ENCODE measurements around the gene NAA11. TPM values are rescaled to one million over a fixed set of nuclear protein-coding genes. Genes with fewer than 3 reads are reported as not detected.

The NAA11 gene
- under 1 TPM in 1 of 4 donors, not detected in 3; 0.14 TPM for total RNA-seq

- TF ChIP-seq CTCF (IDR thresholded peaks at IDR 0.05) = no peak
- no peak for TF ChIP-seq POLR2A (IDR thresholded peaks at IDR 0.05)
- H3K27me3 ChIP-seq = no peaks in the 10 kb centered on the region
- H3K9me3 ChIP-seq = no peaks in the 10 kb centered on the region
- no peaks in the 10 kb centered on the region for H3K36me3 ChIP-seq
- intact Hi-C loops (cut with DNase I; ENCODE audit: low total_unique reads) = no loop called here
- no peaks in the 10 kb centered on the region for H3K4me1 ChIP-seq
- no peak within 1 kb of the TSS for H3K4me3 ChIP-seq
- no peak within 1 kb of the TSS for H3K27ac ChIP-seq
- DNase-seq = no peak
Observed at GRCh38 chr4:79325864-79326328, at the start of gene NAA11. Gene NAA11, minus strand, starts transcription at chr4:79326061. Its CDS starts 184 bp downstream, at chr4:79325877.

- Histone ChIP-seq H3K9me3 (no peaks in the 10 kb centered on the region), H3K27me3 (no peaks in the 10 kb centered on the region), H3K4me1 (no peaks in the 10 kb centered on the region), H3K36me3 (no peaks in the 10 kb centered on the region), H3K27ac (no peak overlapping the region), H3K4me3 (no peak overlapping the region)
- TF ChIP-seq POLR2A (IDR thresholded peaks at IDR 0.05) = no peak
- no peak for TF ChIP-seq CTCF (IDR thresholded peaks at IDR 0.05)
- intact Hi-C loops (cut with DNase I; ENCODE audit: low total_unique reads) = no loop called here
- no peak for DNase-seq
Observed at GRCh38 chr4:79370026-79370425, 44.2 kb upstream of the NAA11 start.

GRCh38 chr4:79367096-79367495 lies 41.2 kb upstream of the NAA11 start:
- Histone ChIP-seq H3K36me3 (no peaks in the 10 kb centered on the region), H3K27me3 (no peaks in the 10 kb centered on the region), H3K4me1 (no peaks in the 10 kb centered on the region), H3K9me3 (no peaks in the 10 kb centered on the region), H3K27ac (no peak overlapping the region), H3K4me3 (no peak overlapping the region)
- DNase-seq = no peak
- TF ChIP-seq POLR2A (IDR thresholded peaks at IDR 0.05) = no peak
- no peak for TF ChIP-seq CTCF (IDR thresholded peaks at IDR 0.05)
- intact Hi-C loops (cut with DNase I; ENCODE audit: low total_unique reads) = no loop called here

- Histone ChIP-seq H3K27ac (no peak overlapping the region), H3K4me1 (no peaks in the 10 kb centered on the region)
- intact Hi-C loops (cut with DNase I; ENCODE audit: low total_unique reads) = no loop called here
Observed at GRCh38 chr4:79366422-79366821, 40.6 kb upstream of the NAA11 start.

GRCh38 chr4:79364061-79364460 lies 38.2 kb upstream of the NAA11 start:
- intact Hi-C loops (cut with DNase I; ENCODE audit: low total_unique reads) = no loop called here
- Histone ChIP-seq H3K4me3 (no peak overlapping the region), H3K27ac (no peak overlapping the region), H3K9me3 (no peaks in the 10 kb centered on the region), H3K27me3 (no peaks in the 10 kb centered on the region), H3K36me3 (no peaks in the 10 kb centered on the region), H3K4me1 (no peaks in the 10 kb centered on the region)
- DNase-seq = no peak
- TF ChIP-seq CTCF (IDR thresholded peaks at IDR 0.05) = no peak
- no peak for TF ChIP-seq POLR2A (IDR thresholded peaks at IDR 0.05)

More at GRCh38 chr4:79366422-79366821, 40.6 kb upstream of the NAA11 start:
- H3K9me3 ChIP-seq = no peaks in the 10 kb centered on the region
- no peaks in the 10 kb centered on the region for H3K36me3 ChIP-seq
- no peaks in the 10 kb centered on the region for H3K27me3 ChIP-seq
- no peak overlapping the region for H3K4me3 ChIP-seq
- DNase-seq = no peak
- TF ChIP-seq POLR2A (IDR thresholded peaks at IDR 0.05) = no peak

GRCh38 chr4:79362626-79363025 lies 36.8 kb upstream of the NAA11 start:
- intact Hi-C loops (cut with DNase I; ENCODE audit: low total_unique reads) = no loop called here
- no peak for DNase-seq
- no peaks in the 10 kb centered on the region for H3K4me1 ChIP-seq

More at GRCh38 chr4:79362626-79363025, 36.8 kb upstream of the NAA11 start:
- H3K36me3 ChIP-seq = no peaks in the 10 kb centered on the region
- TF ChIP-seq POLR2A (IDR thresholded peaks at IDR 0.05) = no peak
- no peak for TF ChIP-seq CTCF (IDR thresholded peaks at IDR 0.05)
- H3K9me3 ChIP-seq = no peaks in the 10 kb centered on the region
- H3K4me3 ChIP-seq = no peak overlapping the region
- H3K27ac ChIP-seq = no peak overlapping the region
- no peaks in the 10 kb centered on the region for H3K27me3 ChIP-seq
